Islet of Langerhans (tissue), 1 donor: ENCODE data around the gene ACBD4.

Experiments used
- FAIRE-seq: peaks from one replicate; lab custom pipeline; 2011; peaks lifted over from hg19 to GRCh38; lab: Jason Lieb, UNC

ACBD4 gene

GRCh38 chr17:45135192-45135977 is at the start of gene ACBD4:
Gene ACBD4 (plus strand): TSS chr17:45135687. CDS start chr17:45136145, 458 bp downstream.
- FAIRE-seq = peak; percentile 98

- no peak for FAIRE-seq
Measured at GRCh38 chr17:45086391-45086790, 49.1 kb upstream of the ACBD4 start.

- FAIRE-seq = no peak
Measured at GRCh38 chr17:45086865-45087503, 48.5 kb upstream of the ACBD4 start.

GRCh38 chr17:45087504-45087975 is 47.9 kb upstream of the ACBD4 start:
- no peak for FAIRE-seq

- FAIRE-seq = no peak
Measured at GRCh38 chr17:45087978-45088377, 47.5 kb upstream of the ACBD4 start.

- no peak for FAIRE-seq
Measured at GRCh38 chr17:45088741-45089140, 46.7 kb upstream of the ACBD4 start.

GRCh38 chr17:45090711-45091110 is 44.8 kb upstream of the ACBD4 start:
- FAIRE-seq = no peak

- FAIRE-seq = no peak
Measured at GRCh38 chr17:45091778-45092425, 43.6 kb upstream of the ACBD4 start.

GRCh38 chr17:45092911-45093430 is 42.5 kb upstream of the ACBD4 start:
- no peak for FAIRE-seq

GRCh38 chr17:45093444-45094110 is 41.9 kb upstream of the ACBD4 start:
- no peak for FAIRE-seq

GRCh38 chr17:45096141-45096540 is 39.3 kb upstream of the ACBD4 start:
- no peak for FAIRE-seq

GRCh38 chr17:45096926-45097325 is 38.6 kb upstream of the ACBD4 start:
- no peak for FAIRE-seq

GRCh38 chr17:45098081-45098868 is 37.2 kb upstream of the ACBD4 start:
- no peak for FAIRE-seq

GRCh38 chr17:45098869-45099616 is 36.4 kb upstream of the ACBD4 start:
- no peak for FAIRE-seq

- no peak for FAIRE-seq
Measured at GRCh38 chr17:45101546-45101882, 34.0 kb upstream of the ACBD4 start.

- FAIRE-seq = no peak
Measured at GRCh38 chr17:45101883-45102811, 33.3 kb upstream of the ACBD4 start.

GRCh38 chr17:45102856-45103255 is 32.6 kb upstream of the ACBD4 start:
- no peak for FAIRE-seq

- FAIRE-seq = no peak
Measured at GRCh38 chr17:45103269-45103795, 32.2 kb upstream of the ACBD4 start.

GRCh38 chr17:45104029-45104428 is 31.5 kb upstream of the ACBD4 start:
- FAIRE-seq = no peak

GRCh38 chr17:45104497-45104896 is 31.0 kb upstream of the ACBD4 start:
- FAIRE-seq = no peak
